SK-N-SH (cell line): Measurements from ENCODE around the gene TRAF4. TPM values are rescaled to one million over a fixed set of nuclear protein-coding genes. Genes with fewer than 3 reads are reported as not detected.

Source experiments
- CTCF ChIA-PET: fragments of 300-600, 350-600 bp; formaldehyde crosslinking; extraction: SDS; loops from one replicate; lab custom pipeline; 2021; lab: Yijun Ruan, JAX
- POLR2A ChIA-PET: fragments of 350-600 bp; sonication (Branson Sonifier 250); formaldehyde crosslinking; extraction: SDS; loops from one replicate; lab custom pipeline; 2020; ENCODE audit warnings: antibody characterized with exemption, inconsistent platforms; lab: Yijun Ruan, JAX
- DNase-seq: peaks from one replicate; pipeline ENCODE4 v3.0.0; 2012
- H2AFZ ChIP-seq: fragments of 200-600 bp; sonication (generic); 2 replicates; pipeline ENCODE4 v1.8.1; 2016; ENCODE audit warnings: antibody characterized with exemption, mild to moderate bottlenecking, low read depth
- H3F3A ChIP-seq: fragments of 200-600 bp; sonication (generic); replicated peaks from 2 replicates; pipeline ENCODE3; 2016; ENCODE audit warnings: antibody characterized with exemption, mild to moderate bottlenecking; ENCODE audit not compliant: insufficient read depth
- H3K27ac ChIP-seq, 2 experiments: fragments of 200-500 bp in 1 of 2; fragments of 200-600 bp in 1 of 2; sonication (Bioruptor generic) in 1 of 2; sonication (generic), shearing (Covaris generic) in 1 of 2; 2 replicates each; pipeline versions ENCODE4 v1.5.1 to v1.6.1; 2014 to 2016; ENCODE audit warnings: low read depth in 2 of 2, inconsistent platforms in 1 of 2, low read length in 1 of 2, mild to moderate bottlenecking in 1 of 2, mixed read lengths in 1 of 2
- H3K27me3 ChIP-seq: fragments of 200-600 bp; sonication (generic), shearing (Covaris generic); 2 replicates; pipeline ENCODE4 v1.6.1; 2016; ENCODE audit warnings: mixed run types; ENCODE audit not compliant: insufficient read depth
- H3K36me3 ChIP-seq, 2 experiments: fragments of 200-500 bp in 1 of 2; fragments of 200-600 bp in 1 of 2; sonication (Bioruptor generic) in 1 of 2; sonication (generic) in 1 of 2; replicated peaks in 1 of 2; 2 replicates each; pipeline versions ENCODE3 to v1.5.1; 2014 to 2016; ENCODE audit warnings: low read length in 1 of 2, mild to moderate bottlenecking in 1 of 2; ENCODE audit not compliant: insufficient read depth in 2 of 2, control insufficient read depth in 1 of 2
- H3K4me1 ChIP-seq, 2 experiments: fragments of 200-500 bp in 1 of 2; fragments of 200-600 bp in 1 of 2; sonication (Bioruptor generic) in 1 of 2; sonication (generic), shearing (Covaris generic) in 1 of 2; 2 replicates each; pipeline versions ENCODE4 v1.5.1 to v1.6.1; 2014 to 2016; ENCODE audit warnings: low read depth in 1 of 2, low read length in 1 of 2, mixed run types in 1 of 2; ENCODE audit not compliant: insufficient read depth in 2 of 2, control insufficient read depth in 1 of 2
- H3K4me2 ChIP-seq: fragments of 200-600 bp; sonication (generic), shearing (Covaris generic); 2 replicates; pipeline ENCODE4 v1.6.1; 2017; ENCODE audit warnings: mixed run types
- H3K4me3 ChIP-seq, 2 experiments: fragments of 200-500 bp in 1 of 2; fragments of 200-600 bp in 1 of 2; sonication (Bioruptor generic) in 1 of 2; sonication (generic), shearing (Covaris generic) in 1 of 2; 2 replicates each; pipeline versions ENCODE4 v1.5.1 to v1.8.1; 2014 to 2016; ENCODE audit warnings: low read depth in 2 of 2, inconsistent platforms in 1 of 2, low read length in 1 of 2, mild to moderate bottlenecking in 1 of 2, mixed read lengths in 1 of 2, moderate library complexity in 1 of 2
- H3K79me2 ChIP-seq: fragments of 200-600 bp; sonication (generic); 2 replicates; pipeline ENCODE4 v1.8.1; 2017; ENCODE audit warnings: mild to moderate bottlenecking; ENCODE audit not compliant: insufficient read depth
- H3K9ac ChIP-seq: fragments of 200-600 bp; sonication (generic); 2 replicates; pipeline ENCODE4 v1.6.1; 2017; ENCODE audit warnings: mixed run types
- H3K9me2 ChIP-seq: fragments of 200-600 bp; sonication (generic); 2 replicates; pipeline ENCODE4 v1.6.1; 2017; ENCODE audit warnings: mixed run types
- H3K9me3 ChIP-seq: fragments of 200-600 bp; sonication (generic); 2 replicates; pipeline ENCODE4 v1.6.1; 2017; ENCODE audit warnings: mixed run types, mild to moderate bottlenecking, moderate library complexity
- H4K20me1 ChIP-seq: fragments of 200-600 bp; sonication (generic); 2 replicates; pipeline ENCODE4 v1.6.1; 2017; ENCODE audit warnings: mild to moderate bottlenecking, mixed run types; ENCODE audit not compliant: insufficient read depth
- CHD2 ChIP-seq: fragments of 150-350 bp; IDR thresholded peaks from 2 replicates; pipeline ENCODE4 v1.6.1; 2018; ENCODE audit warnings: low read length; ENCODE audit not compliant: partially characterized antibody
- ELF1 ChIP-seq: IDR thresholded peaks from 2 replicates; pipeline ENCODE4 v1.4.0; 2012
- EP300 ChIP-seq, 2 experiments: IDR thresholded peaks; 2 replicates each; pipeline versions ENCODE4 v1.4.0 to v1.6.1; 2012; ENCODE audit warnings: borderline replicate concordance in 1 of 2, low read depth in 1 of 2, low read length in 1 of 2
- FOSL2 ChIP-seq: IDR thresholded peaks from 2 replicates; pipeline ENCODE4 v1.4.0; 2012; ENCODE audit warnings: low read depth, mild to moderate bottlenecking, moderate library complexity, borderline replicate concordance
- FOXJ3 ChIP-seq: sonication (generic); formaldehyde crosslinking; IDR thresholded peaks from 2 replicates; pipeline ENCODE4 v1.5.1; 2020; ENCODE audit warnings: mild to moderate bottlenecking, missing genetic modification reagents
- FOXM1 ChIP-seq: IDR thresholded peaks from 2 replicates; pipeline ENCODE4 v1.4.0; 2012; ENCODE audit warnings: low read depth, mild to moderate bottlenecking
- GABPA ChIP-seq: IDR thresholded peaks from 2 replicates; pipeline ENCODE4 v1.4.0; 2012; ENCODE audit warnings: low read depth, mild to moderate bottlenecking
- GATA2 ChIP-seq: sonication (generic); formaldehyde crosslinking; IDR thresholded peaks from 2 replicates; pipeline ENCODE4 v1.5.0; 2020; ENCODE audit warnings: mild to moderate bottlenecking, missing genetic modification reagents
- JUND ChIP-seq: IDR thresholded peaks from 2 replicates; pipeline ENCODE4 v1.4.0; 2012
- MAX ChIP-seq: IDR thresholded peaks from 2 replicates; pipeline ENCODE4 v1.4.0; 2012; ENCODE audit warnings: low read depth
- MXI1 ChIP-seq: IDR thresholded peaks from 2 replicates; pipeline ENCODE4 v1.6.1; 2012; ENCODE audit warnings: mild to moderate bottlenecking, low read depth, low read length, improper control_type of control experiment
- NRF1 ChIP-seq: IDR thresholded peaks from 2 replicates; pipeline ENCODE4 v1.6.1; 2012; ENCODE audit warnings: low read depth, mild to moderate bottlenecking, low read length
- PBX3 ChIP-seq: IDR thresholded peaks from 2 replicates; pipeline ENCODE4; 2012
- POLR2AphosphoS5 ChIP-seq: IDR thresholded peaks from 2 replicates; pipeline ENCODE4 v1.6.1; 2012; ENCODE audit warnings: low read depth, low read length
- RCOR1 ChIP-seq: fragments of 150-350 bp; IDR thresholded peaks from 2 replicates; pipeline ENCODE4 v1.6.1; 2017; ENCODE audit warnings: antibody characterized with exemption, low read length
- REST ChIP-seq: IDR thresholded peaks from 2 replicates; pipeline ENCODE4 v1.6.1; 2012; ENCODE audit warnings: mild to moderate bottlenecking, low read depth, low read length, moderate library complexity
- RXRA ChIP-seq: IDR thresholded peaks from 2 replicates; pipeline ENCODE4 v1.4.0; 2012; ENCODE audit warnings: low read depth, mild to moderate bottlenecking, borderline replicate concordance
- SMC3 ChIP-seq: IDR thresholded peaks from 2 replicates; pipeline ENCODE4 v1.6.1; 2012; ENCODE audit warnings: low read depth, low read length, improper control_type of control experiment
- TAF1 ChIP-seq: IDR thresholded peaks from 2 replicates; pipeline ENCODE4 v1.6.1; 2012; ENCODE audit warnings: low read depth, mild to moderate bottlenecking, low read length, moderate library complexity, borderline replicate concordance
- TEAD4 ChIP-seq: IDR thresholded peaks from 2 replicates; pipeline ENCODE4 v1.4.0; 2012; ENCODE audit warnings: mild to moderate bottlenecking, borderline replicate concordance; ENCODE audit not compliant: insufficient read depth
- USF1 ChIP-seq: IDR thresholded peaks from 2 replicates; pipeline ENCODE4 v1.4.0; 2012; ENCODE audit warnings: low read depth, borderline replicate concordance
- YY1 ChIP-seq: IDR thresholded peaks from 2 replicates; pipeline ENCODE4 v1.4.0; 2012; ENCODE audit warnings: low read depth, mild to moderate bottlenecking
- ZBTB33 ChIP-seq: IDR thresholded peaks from 2 replicates; pipeline ENCODE4 v1.4.0; 2012; ENCODE audit warnings: low read depth, borderline replicate concordance
- WGBS: methylation state at CpG from one replicate; pipeline ENCODE4 v1.1.6; 2017; ENCODE audit warnings: low lambda C conversion rate; 5-methylcytosine and 5-hydroxymethylcytosine counted together
- polyA plus RNA-seq, 3 experiments: library from polyadenylated mRNA; depleted of rRNA; stranded (reverse); fragments of >200 nt; gene quantifications; 2 replicates each; pipeline ENCODE4 v1.2.3, GENCODE V29; 2012

TRAF4 gene
- polyA plus RNA-seq, 1 of the 3 experiments (the other 2 are of a cell fraction), result 95.7 TPM

- peaks cover 34 to 41% of the 10 kb centered on the region in 2 experiments for H3K36me3 ChIP-seq
- peak overlapping the region; percentile 41; the same call in 1 of the 2 replicates for H3K9ac ChIP-seq
- peak; percentile 87 for DNase-seq
- no peaks in the 10 kb centered on the region for H3K27me3 ChIP-seq
- ChIA-PET POLR2A (interaction anchor here (0.6 to 2.9 kb wide), 2 partner anchors 23 to 31 kb away, joined by 3 to 52 read pairs; partner anchors contain the start of genes NEK8, RPL23A and TLCD1), CTCF (interaction anchor here (0.6 to 20.4 kb wide), 29 partner anchors 9 to 213 kb away, joined by 3 to 612 read pairs (median 4); partner anchors contain the start of genes BLTP2, DHRS13, FLOT2 and NEK8)
- H3K79me2 ChIP-seq, result peaks cover 44% of the 10 kb centered on the region
- 37% methylated on average over 20 of the region's 20 CpGs for WGBS
- peak overlapping the region in 1 of 2 experiments; percentile 33; a peak in 1 of 4 replicates for H3K4me3 ChIP-seq
- no peak overlapping the region for H3K4me2 ChIP-seq
- H3K9me2 ChIP-seq, result no peaks in the 10 kb centered on the region
- peak overlapping the region; percentile 36 to 44; a peak in 2 of 4 replicates for H3K27ac ChIP-seq
- H2AFZ ChIP-seq, result no peak overlapping the region
- peaks cover 62% of the 10 kb centered on the region for H4K20me1 ChIP-seq
- H3K9me3 ChIP-seq, result no peaks in the 10 kb centered on the region
- peaks cover 22 to 32% of the 10 kb centered on the region in 2 experiments; a peak in 3 of 4 replicates for H3K4me1 ChIP-seq
- peaks cover 27% of the 10 kb centered on the region for H3F3A ChIP-seq
- no peak for TF ChIP-seq YY1
- peak in 1 of 2 experiments; percentile 18; a peak in 1 of 4 replicates for TF ChIP-seq EP300 (IDR thresholded peaks at IDR 0.05; ENCODE audit: borderline replicate concordance in 1 of 2, low read depth in 1 of 2, low read length in 1 of 2)
- peak; percentile 49; the same call in 1 of the 2 replicates for TF ChIP-seq MAX
- TF ChIP-seq SMC3, result peak; percentile 97
- peak; percentile 15; the same call in 1 of the 2 replicates for TF ChIP-seq PBX3
- no peak for TF ChIP-seq GATA2 (CRISPR knock-in tag)
- no peak for TF ChIP-seq FOSL2
- no peak for TF ChIP-seq USF1
- TF ChIP-seq RXRA, result no peak
- peak; percentile 23; the same call in 1 of the 2 replicates for TF ChIP-seq RCOR1
- no peak for TF ChIP-seq ZBTB33
- no peak for TF ChIP-seq GABPA
- peak; percentile 78 for TF ChIP-seq CHD2
- no peak for TF ChIP-seq TAF1
- TF ChIP-seq TEAD4, result no peak
- peak; percentile 42; the same call in 1 of the 2 replicates for TF ChIP-seq MXI1
- TF ChIP-seq REST, result no peak
- 0 out of 2 replicates have a peak, but pooled peaks have one; percentile 5 for TF ChIP-seq NRF1
- no peak for TF ChIP-seq JUND
- peak; percentile 42; the same call in 1 of the 2 replicates for TF ChIP-seq POLR2AphosphoS5
- TF ChIP-seq FOXJ3 (CRISPR knock-in tag), result no peak
- no peak for TF ChIP-seq FOXM1
- TF ChIP-seq ELF1, result no peak
Measured at GRCh38 chr17:28750178-28751047, 6.6 kb downstream of the TRAF4 start.
